Body of pancreas (tissue), 4 donors: ENCODE measurements around the gene MFSD11. TPM values are rescaled to one million over a fixed set of nuclear protein-coding genes. Genes with fewer than 3 reads are reported as not detected.
"Not testable (repeated sequence)": the region's sequence is repeated elsewhere in the genome, so short reads cannot be mapped to it uniquely, and the experiment has no call there.

Experiments used
- ATAC-seq: fragments of 150-250 bp; one replicate; pipeline ENCODE4 v1.9.1; 2016
- DNase-seq, 4 donors: peaks; one replicate each; pipeline ENCODE4 v3.0.0-alpha.2; 2019
- H3K27ac ChIP-seq, 4 donors: fragments of 200-600 bp; sonication (generic); 1 replicate in 3 of 4; 2 replicates in 1 of 4; pipeline versions ENCODE4 v1.5.1 to v1.6.1; 2016 to 2019; ENCODE audit warnings: mild to moderate bottlenecking in 1 of 4, mixed read lengths in 1 of 4, moderate library complexity in 1 of 4
- H3K27me3 ChIP-seq, 2 donors: fragments of 200-600 bp; sonication (generic); one replicate each; pipeline ENCODE4 v1.6.0; 2016; ENCODE audit warnings: mild to moderate bottlenecking in 1 of 2
- H3K36me3 ChIP-seq, 2 donors: fragments of 200-600 bp; sonication (generic); replicated peaks in 1 of 2; 2 replicates each; pipeline ENCODE4 v1.5.1; 2016; ENCODE audit warnings: low read depth in 2 of 2; ENCODE audit not compliant: insufficient read depth in 1 of 2
- H3K4me1 ChIP-seq: fragments of 200-600 bp; sonication (generic); one replicate; pipeline ENCODE4 v1.6.0; 2016
- H3K4me3 ChIP-seq, 2 donors: fragments of 200-600 bp; sonication (generic); 1 replicate in 1 of 2; 2 replicates in 1 of 2; pipeline ENCODE4 v1.5.1; 2016 to 2019
- H3K9me3 ChIP-seq, 3 donors: fragments of 200-600 bp; sonication (generic); 1 replicate in 2 of 3; 2 replicates in 1 of 3; pipeline ENCODE4 v1.5.1; 2016
- POLR2A ChIP-seq, 3 donors: fragments of 450-650 bp; IDR thresholded peaks; one replicate each; pipeline ENCODE4 v1.6.1; 2016; ENCODE audit warnings: antibody characterized with exemption in 3 of 3, mild to moderate bottlenecking in 2 of 3
- WGBS, 2 donors: methylation state at CpG; one replicate each; pipeline ENCODE4 v1.1.5; 2017; 5-methylcytosine and 5-hydroxymethylcytosine counted together
- intact Hi-C: fragments of 100-400 bp; cut with DNase I; formaldehyde crosslinking; loops from one replicate; pipeline ENCODE4 v1.15.1; 2023
- total RNA-seq, 2 donors: library from RNA; depleted of rRNA; stranded (reverse); fragments of >200 nt; gene quantifications; one replicate each; pipeline ENCODE4 v1.1.0, GENCODE V29; 2016
- TF ChIP-seq, protein P1 (sequence below), 7 experiments: fragments of 450-650 bp in 4 of 7; fragments of 200-600 bp in 3 of 7; sonication (generic) in 3 of 7; IDR thresholded peaks; one replicate each; pipeline ENCODE4 v1.5.1; 2016 to 2019; ENCODE audit warnings: antibody characterized with exemption in 7 of 7

MFSD11 gene
- total RNA-seq, 2 donors from 2014 or later: 7.6 to 16.6 TPM

DNA sequence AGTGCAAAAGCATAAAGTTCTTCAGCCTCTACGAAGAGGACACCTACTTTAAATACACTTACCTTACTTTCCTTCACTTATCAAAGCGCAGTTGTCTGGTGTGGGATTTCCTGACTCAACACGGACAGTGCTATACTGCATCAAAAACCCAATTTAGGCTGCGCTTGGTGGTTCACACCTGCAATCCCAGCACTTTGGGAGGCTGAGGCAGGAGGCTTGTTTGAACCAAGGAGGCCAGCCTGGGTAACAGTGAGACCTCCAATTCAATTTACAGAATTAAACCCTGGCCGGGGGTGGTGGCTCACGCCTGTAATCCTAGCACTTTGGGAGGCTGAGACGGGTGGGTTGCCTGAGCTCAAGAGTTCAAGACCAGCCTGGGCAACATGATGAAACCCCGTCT is 15.6 kb upstream of the MFSD11 start:
- peaks cover 17 to 46% of the 10 kb centered on the region in 2 donors for H3K36me3 ChIP-seq
- H3K27me3 ChIP-seq: no peaks in the 10 kb centered on the region

DNA sequence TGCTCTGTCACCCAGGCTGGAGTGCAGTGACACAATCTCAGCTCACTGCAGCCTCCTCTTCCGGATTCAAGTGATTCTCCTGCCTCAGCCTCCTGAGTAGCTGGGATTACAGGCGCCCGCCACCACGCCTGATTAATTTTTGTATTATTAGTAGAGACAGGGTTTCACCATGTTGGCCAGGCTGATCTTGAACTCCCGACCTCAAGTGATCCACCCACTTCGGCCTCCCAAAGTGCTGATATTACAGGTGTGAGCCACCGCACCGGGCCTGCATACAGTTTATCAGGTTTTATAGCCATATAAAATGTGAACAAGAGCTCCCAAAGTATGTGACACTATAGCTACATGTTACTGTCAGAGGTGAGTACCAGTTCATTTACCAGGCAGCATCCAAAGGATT is 14.9 kb upstream of the MFSD11 start:
- H3K27ac ChIP-seq, intact Hi-C loops, H3K4me3 ChIP-seq, ATAC-seq, DNase-seq, H3K27me3 ChIP-seq, H3K9me3 ChIP-seq: not testable (repeated sequence)
- peaks cover 47% of the 10 kb centered on the region for H3K4me1 ChIP-seq
- peaks cover 17 to 45% of the 10 kb centered on the region in 2 donors for H3K36me3 ChIP-seq
- 96 to 100% methylated on average over 7 to 8 of the region's 8 CpGs for WGBS, 2 donors

More for the DNA sequence above, 15.6 kb upstream of the MFSD11 start:
- no peak for TF ChIP-seq POLR2A (IDR thresholded peaks at IDR 0.05)
- TF ChIP-seq, protein P1, sequence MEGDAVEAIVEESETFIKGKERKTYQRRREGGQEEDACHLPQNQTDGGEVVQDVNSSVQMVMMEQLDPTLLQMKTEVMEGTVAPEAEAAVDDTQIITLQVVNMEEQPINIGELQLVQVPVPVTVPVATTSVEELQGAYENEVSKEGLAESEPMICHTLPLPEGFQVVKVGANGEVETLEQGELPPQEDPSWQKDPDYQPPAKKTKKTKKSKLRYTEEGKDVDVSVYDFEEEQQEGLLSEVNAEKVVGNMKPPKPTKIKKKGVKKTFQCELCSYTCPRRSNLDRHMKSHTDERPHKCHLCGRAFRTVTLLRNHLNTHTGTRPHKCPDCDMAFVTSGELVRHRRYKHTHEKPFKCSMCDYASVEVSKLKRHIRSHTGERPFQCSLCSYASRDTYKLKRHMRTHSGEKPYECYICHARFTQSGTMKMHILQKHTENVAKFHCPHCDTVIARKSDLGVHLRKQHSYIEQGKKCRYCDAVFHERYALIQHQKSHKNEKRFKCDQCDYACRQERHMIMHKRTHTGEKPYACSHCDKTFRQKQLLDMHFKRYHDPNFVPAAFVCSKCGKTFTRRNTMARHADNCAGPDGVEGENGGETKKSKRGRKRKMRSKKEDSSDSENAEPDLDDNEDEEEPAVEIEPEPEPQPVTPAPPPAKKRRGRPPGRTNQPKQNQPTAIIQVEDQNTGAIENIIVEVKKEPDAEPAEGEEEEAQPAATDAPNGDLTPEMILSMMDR (IDR thresholded peaks at IDR 0.05): no peak
- no peak for ATAC-seq
- intact Hi-C loops: no loop called here
- Histone ChIP-seq H3K27ac (no peak overlapping the region), H3K9me3 (no peaks in the 10 kb centered on the region), H3K4me3 (no peak overlapping the region), H3K4me1 (peaks cover 40% of the 10 kb centered on the region)
- WGBS, 2 donors: 90 to 91% methylated on average over 8 of the region's 8 CpGs
- no peak for DNase-seq

DNA sequence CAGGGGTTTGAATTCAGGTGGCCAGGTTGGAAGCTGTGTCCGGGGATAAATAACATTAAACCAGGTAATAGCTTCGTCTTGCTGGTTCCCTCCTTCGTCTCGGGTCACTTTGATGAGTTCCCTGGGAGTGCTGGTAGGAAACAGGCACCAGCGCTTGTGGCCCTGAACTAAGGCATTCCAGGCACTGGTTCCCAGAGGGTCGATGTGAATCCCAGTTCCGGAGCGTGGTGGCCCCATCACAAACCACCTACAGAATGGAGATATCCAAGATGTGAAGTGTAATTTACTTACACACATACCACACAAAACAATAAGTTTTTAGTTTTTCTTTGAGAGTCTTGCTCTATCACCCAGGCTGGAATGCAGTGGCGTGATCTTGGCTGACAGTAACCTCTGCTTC is 14.1 kb upstream of the MFSD11 start:
- Histone ChIP-seq H3K27me3 (no peaks in the 10 kb centered on the region), H3K36me3 (peaks cover 12 to 37% of the 10 kb centered on the region in 2 donors), H3K4me1 (peaks cover 54% of the 10 kb centered on the region), H3K4me3 (no peak overlapping the region), H3K9me3 (no peaks in the 10 kb centered on the region), H3K27ac (no peak overlapping the region)
- no peak for TF ChIP-seq POLR2A (IDR thresholded peaks at IDR 0.05)
- TF ChIP-seq, protein P1 (IDR thresholded peaks at IDR 0.05): no peak
- WGBS, 2 donors: 90 to 94% methylated on average over 9 of the region's 9 CpGs
- intact Hi-C loops: no loop called here
- ATAC-seq: no peak
- no peak for DNase-seq

DNA sequence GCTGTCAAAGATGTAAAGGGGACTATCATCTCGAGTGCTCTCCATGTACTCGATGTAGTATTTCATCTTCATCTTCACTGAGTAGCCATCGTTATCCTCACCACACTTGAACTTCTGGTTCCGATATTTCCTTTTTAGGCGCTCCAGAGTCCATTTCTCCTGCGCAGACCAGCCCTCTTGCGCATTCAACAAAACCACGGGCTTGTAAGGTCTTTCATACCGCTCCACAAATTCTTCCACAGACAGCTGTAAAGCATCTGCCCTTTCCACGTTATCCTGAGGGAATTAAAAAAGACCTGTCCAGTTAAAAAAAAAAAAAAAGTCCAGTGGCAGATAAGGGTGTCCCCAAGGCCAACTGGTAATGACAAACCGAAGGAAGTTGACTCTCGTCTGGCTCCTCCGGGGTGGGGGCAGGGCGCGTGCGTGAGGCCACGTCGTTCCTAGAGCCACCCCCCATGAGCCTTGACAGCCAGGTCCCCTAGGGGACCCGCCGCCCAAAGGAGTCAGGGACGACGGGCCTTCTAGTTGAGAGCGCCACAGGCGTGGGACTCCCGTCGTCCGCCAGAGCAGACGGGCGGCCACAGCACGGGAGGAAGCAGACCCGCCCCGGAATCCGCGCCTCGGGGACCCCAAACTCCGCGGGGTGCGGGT is 12.2 kb upstream of the MFSD11 start:
- WGBS, 2 donors: 1 to 2% methylated on average over 20 to 38 of the region's 38 CpGs
- DNase-seq: peak; percentile 84 to 92 (median 90)
- peaks cover 6 to 19% of the 10 kb centered on the region in 2 donors for H3K36me3 ChIP-seq
- H3K4me3 ChIP-seq: peak overlapping the region; percentile 70 to 90
- intact Hi-C loops: no loop called here
- H3K27me3 ChIP-seq: no peaks in the 10 kb centered on the region
- ATAC-seq: peak; percentile 60
- H3K4me1 ChIP-seq: peaks cover 62% of the 10 kb centered on the region
- no peak for TF ChIP-seq POLR2A (IDR thresholded peaks at IDR 0.05)
- H3K9me3 ChIP-seq: no peaks in the 10 kb centered on the region
- H3K27ac ChIP-seq: peak overlapping the region; percentile 96 to 100 (median 100)

DNA sequence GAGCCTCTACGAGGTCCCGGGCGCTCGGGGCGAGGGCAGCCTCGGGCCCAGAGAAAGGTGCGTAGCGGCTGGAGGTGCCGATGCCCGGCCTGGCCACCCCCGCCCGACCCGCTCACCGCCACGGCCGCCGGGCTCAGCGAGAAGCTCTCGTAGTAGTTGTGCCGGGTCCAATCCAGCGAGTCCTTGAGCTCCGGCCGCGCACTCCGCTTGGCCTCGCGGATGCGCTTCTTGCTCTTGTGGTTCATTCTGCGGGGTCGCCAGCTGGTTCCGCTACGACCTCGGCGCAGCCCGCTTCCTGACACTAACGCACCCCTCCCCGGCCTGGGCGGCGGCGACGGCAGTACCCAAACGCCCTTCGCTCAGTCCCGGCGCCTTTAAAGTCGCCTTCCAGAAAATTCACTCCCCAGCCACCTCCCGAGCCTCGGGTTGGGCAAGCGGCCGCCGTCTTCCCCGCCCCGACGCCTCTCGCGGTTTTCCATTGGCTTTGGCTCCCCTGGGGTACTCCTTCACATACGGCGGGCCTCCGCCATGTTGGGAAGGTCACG is 11.6 kb upstream of the MFSD11 start, which contains the start of gene JMJD6:
JMJD6 (minus strand) TSS at position 376 of the 545 bp plus-strand sequence; CDS start at position 245, 131 bp downstream.
- Histone ChIP-seq H3K4me1 (peaks cover 66% of the 10 kb centered on the region), H3K4me3 (peak within 1 kb of the TSS; percentile 78 to 90), H3K36me3 (peaks cover 1 to 15% of the 10 kb centered on the region in 2 donors), H3K9me3 (no peaks in the 10 kb centered on the region), H3K27me3 (no peaks in the 10 kb centered on the region), H3K27ac (peak within 1 kb of the TSS; percentile 96 to 100 (median 100))
- 0 to 1% methylated on average over 6 to 58 of the region's 60 CpGs for WGBS, 2 donors
- ATAC-seq (peak; percentile 92), DNase-seq (peak; percentile 96 to 98 (median 96))
- peak; percentile 96 to 99 (median 99) for TF ChIP-seq POLR2A (IDR thresholded peaks at IDR 0.05)
- TF ChIP-seq, protein P1 (IDR thresholded peaks at IDR 0.05): peak in 1 of 7 experiments; percentile 4
- intact Hi-C loops: no loop called here
